Measurements from ENCODE around the gene SERTAD1.
A peak's percentile ranks its signal among the peaks of the same experiment; 100 is the strongest.

Gene SERTAD1

DNA sequence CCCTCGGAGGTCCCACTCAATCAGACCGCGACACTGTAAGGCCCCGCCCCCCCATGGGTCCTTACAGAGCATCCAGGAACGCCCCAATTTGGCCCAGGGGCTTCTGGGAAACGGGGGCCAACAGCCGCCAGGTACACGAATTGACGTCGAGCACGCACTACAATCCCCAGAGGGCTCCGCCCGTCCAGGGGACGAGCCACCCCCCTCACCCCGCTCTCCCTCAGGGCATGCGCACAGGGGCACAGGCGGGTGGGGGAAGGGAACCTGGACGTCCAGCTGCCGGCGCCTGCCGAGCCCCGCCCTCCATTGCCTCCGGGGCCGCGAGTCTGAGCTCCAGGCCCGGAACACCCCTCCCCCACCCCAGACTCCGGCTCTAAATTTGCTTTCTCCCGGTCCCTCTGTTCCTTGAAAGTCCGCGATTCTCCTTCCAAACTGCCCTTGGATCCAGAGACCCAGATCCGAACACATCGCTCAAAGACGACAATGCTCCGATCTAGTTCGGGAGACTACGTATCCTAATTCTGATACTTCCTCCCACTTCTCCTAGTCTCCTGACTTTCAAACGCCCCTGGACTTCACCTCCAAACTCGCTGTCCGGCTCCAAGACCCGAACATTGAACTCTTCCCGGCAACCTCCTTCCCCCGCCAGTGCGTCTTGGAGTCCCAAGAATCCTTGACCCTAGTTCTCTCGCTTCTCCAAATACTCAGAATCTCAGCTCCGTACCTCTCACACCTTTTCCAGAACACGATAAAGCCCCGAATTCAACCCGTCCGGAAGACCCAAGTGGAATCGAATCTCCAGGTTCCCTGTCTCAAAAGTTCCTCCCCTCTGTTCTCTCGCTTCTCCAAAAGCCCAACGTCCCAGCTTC lies 17.6 kb upstream of the SERTAD1 start:
- peak overlapping the region; percentile 94 to 95 for H3K4me3 ChIP-seq
- intact Hi-C loops (cut with DNase I; ENCODE audit: low total_unique reads) = loop anchor here (10.0 kb wide), 1 partner anchor 139 kb away; no protein-coding TSS in a partner anchor
- H3K4me1 ChIP-seq = peaks cover 0 to 33% (median 24%) of the 10 kb centered on the region in 4 donors
- H3K36me3 ChIP-seq = peaks cover 30 to 48% (median 35%) of the 10 kb centered on the region in 3 donors
- H3K9me3 ChIP-seq = no peaks in the 10 kb centered on the region
- peak overlapping the region; percentile 97 to 98 for H3K27ac ChIP-seq
- no peaks in the 10 kb centered on the region for H3K27me3 ChIP-seq
- TF ChIP-seq, protein P1, sequence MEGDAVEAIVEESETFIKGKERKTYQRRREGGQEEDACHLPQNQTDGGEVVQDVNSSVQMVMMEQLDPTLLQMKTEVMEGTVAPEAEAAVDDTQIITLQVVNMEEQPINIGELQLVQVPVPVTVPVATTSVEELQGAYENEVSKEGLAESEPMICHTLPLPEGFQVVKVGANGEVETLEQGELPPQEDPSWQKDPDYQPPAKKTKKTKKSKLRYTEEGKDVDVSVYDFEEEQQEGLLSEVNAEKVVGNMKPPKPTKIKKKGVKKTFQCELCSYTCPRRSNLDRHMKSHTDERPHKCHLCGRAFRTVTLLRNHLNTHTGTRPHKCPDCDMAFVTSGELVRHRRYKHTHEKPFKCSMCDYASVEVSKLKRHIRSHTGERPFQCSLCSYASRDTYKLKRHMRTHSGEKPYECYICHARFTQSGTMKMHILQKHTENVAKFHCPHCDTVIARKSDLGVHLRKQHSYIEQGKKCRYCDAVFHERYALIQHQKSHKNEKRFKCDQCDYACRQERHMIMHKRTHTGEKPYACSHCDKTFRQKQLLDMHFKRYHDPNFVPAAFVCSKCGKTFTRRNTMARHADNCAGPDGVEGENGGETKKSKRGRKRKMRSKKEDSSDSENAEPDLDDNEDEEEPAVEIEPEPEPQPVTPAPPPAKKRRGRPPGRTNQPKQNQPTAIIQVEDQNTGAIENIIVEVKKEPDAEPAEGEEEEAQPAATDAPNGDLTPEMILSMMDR (IDR thresholded peaks at IDR 0.05) = no peak
- DNase-seq = peak; percentile 100

DNA sequence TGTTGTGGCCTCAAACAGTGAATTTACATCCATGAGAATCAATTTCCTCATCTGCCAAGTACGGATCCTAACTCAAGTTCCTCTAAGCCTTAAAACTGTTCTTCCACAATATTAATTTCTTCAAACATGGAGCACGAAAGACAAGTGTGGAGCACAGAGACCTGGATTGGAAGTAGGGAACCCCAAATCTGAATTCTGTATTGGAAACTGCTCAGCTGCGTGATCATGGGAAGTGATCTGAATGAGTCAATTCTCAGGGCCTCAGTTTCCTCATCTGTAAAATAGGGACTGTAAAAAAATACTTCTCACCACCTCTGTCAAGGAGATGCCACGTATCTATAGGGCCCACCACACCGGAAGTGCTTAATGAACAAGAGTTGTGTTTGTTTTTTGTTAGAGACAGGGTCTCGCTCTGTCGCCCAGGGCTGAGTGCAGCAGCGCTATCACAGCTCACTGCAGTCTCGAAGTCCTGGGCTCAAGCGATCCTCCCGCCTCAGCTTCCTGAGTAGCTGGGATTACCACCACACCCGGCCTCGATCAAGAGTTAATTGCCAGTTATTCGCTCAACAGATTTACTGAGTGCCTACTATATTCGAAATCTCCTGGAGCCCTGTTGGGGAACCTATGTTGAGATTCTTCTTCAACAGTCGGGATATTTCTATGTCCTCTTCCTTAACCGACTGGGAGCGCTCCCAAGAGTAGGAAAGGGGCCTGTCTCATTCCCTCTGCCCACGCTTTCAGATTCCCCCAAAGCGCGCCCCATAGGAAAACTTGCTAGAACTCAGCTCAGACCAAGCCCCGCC lies 16.7 kb upstream of the SERTAD1 start:
- peak overlapping the region; percentile 94 to 95 for H3K4me3 ChIP-seq
- no peak for DNase-seq
- H3K27ac ChIP-seq = peak overlapping the region; percentile 53 to 66
- intact Hi-C loops (cut with DNase I; ENCODE audit: low total_unique reads) = loop anchor here (10.0 kb wide), 1 partner anchor 138 kb away; no protein-coding TSS in a partner anchor
- H3K4me1 ChIP-seq = peaks cover 0 to 33% (median 24%) of the 10 kb centered on the region in 4 donors
- peaks cover 22 to 40% (median 28%) of the 10 kb centered on the region in 3 donors for H3K36me3 ChIP-seq
- TF ChIP-seq, protein P1 (IDR thresholded peaks at IDR 0.05) = no peak
- no peaks in the 10 kb centered on the region for H3K27me3 ChIP-seq
- H3K9me3 ChIP-seq = no peaks in the 10 kb centered on the region

DNA sequence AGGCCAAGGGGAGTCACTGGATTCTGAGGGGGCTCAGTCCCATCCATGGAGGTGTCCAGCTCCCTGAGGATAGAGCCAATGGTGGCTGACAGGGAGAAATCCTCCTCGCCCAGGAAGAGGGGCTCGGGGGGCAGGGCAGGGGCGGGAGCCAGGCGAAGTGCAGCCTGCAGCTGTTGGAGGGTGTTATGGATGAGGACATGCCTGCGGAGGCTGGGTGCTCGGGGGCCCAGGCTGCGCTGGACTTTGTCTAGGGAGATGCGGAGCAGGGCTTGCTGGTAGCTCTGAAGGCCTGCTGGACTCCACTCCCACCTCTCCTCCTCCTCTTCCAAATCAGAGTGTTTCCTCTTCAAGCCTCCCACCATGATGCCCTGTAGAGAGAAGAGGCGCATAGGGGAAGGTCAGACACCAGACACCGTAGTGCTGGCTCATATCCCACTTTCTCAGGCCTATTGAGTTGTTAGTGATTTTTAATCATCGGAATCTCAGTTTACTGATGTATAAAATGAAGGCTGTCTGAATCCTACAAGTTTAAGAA lies 16.0 kb upstream of the SERTAD1 start:
- Histone ChIP-seq H3K4me1 (peaks cover 0 to 33% (median 24%) of the 10 kb centered on the region in 4 donors), H3K4me3 (peak overlapping the region in 1 of 2 donors; percentile 94), H3K9me3 (no peaks in the 10 kb centered on the region), H3K36me3 (peaks cover 21 to 32% (median 22%) of the 10 kb centered on the region in 3 donors), H3K27me3 (no peaks in the 10 kb centered on the region), H3K27ac (peak overlapping the region in 1 of 2 donors; percentile 53)
- DNase-seq = no peak
- intact Hi-C loops (cut with DNase I; ENCODE audit: low total_unique reads) = loop anchor here (10.0 kb wide), 1 partner anchor 137 kb away; no protein-coding TSS in a partner anchor
- TF ChIP-seq, protein P1 (IDR thresholded peaks at IDR 0.05) = no peak

DNA sequence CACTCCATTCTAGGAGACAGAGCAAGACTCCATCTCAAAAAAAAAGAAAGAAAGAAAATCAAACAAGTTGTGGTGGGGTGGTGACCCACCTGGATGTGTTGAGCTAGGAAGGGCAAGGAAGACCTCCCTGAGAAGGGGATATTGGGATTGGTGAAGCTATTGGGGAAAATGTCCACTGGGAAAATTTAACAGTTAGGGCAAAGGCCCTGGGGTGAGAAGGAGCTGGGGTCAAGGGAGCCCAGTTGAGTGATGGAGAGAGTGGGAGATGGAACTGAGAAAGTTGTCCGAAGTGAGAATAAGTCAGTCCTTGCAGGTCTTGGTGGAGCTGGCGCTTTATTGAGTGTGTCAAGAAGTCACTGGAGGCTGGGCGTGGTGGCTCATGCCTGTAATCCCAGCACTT lies 12.5 kb upstream of the SERTAD1 start:
- peaks cover 20 to 22% (median 22%) of the 10 kb centered on the region in 3 donors for H3K36me3 ChIP-seq
- no peak overlapping the region for H3K27ac ChIP-seq
- no peak for DNase-seq
- H3K4me1 ChIP-seq = peaks cover 0 to 36% (median 29%) of the 10 kb centered on the region in 4 donors
- no peak overlapping the region for H3K4me3 ChIP-seq
- TF ChIP-seq, protein P1 (IDR thresholded peaks at IDR 0.05) = no peak
- H3K27me3 ChIP-seq = no peaks in the 10 kb centered on the region
- intact Hi-C loops (cut with DNase I; ENCODE audit: low total_unique reads) = no loop called here
- H3K9me3 ChIP-seq = no peaks in the 10 kb centered on the region

Measured in tibial artery (tissue), 4 donors.